NCI-H1092 treated with DMSO at 0.1 percent for 48 hours (cell line): Measurements from ENCODE around the gene CYP24A1.

ENCODE experiments used
- DNase-seq: peaks from one replicate; lab custom pipeline; 2025; lab: John Stamatoyannopoulos, UW

Gene CYP24A1

DNA sequence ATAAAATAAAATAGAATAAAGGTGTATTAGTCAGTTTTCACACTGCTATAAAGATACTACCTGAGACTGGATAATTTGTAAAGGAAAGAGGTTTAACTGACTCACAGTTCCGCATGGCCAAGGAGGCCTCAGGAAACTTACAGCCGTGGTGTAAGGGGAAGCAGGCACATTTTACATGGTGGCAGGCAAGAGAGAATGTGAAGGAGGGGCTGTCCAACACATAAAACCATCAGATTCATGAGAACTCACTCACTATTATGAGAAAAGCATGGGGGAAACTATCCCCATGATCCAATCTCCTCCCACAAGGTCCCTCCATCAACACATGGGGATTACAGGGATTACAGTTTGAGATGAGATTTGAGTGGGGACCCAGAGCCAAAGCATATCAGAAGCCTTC, 62.3 kb downstream of the CYP24A1 start:
- no peak for DNase-seq

DNA sequence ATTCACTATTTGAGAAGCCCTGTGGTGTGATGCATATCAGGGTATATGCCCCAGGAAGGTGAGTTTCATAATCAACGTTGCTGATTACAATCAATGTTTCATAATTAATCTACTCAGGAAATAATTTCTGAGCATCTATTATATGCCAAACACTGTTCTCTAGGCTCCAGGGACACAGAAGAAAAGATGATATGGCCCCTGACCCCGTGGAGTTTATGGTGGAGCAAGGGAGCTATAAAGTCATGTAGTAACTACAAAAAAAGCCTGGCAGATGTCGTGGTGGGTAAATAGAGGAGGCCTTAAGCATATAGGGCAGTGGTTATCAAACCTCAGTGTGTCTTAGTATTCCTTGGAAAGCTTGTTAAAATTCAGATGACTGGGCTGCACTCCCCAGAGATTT, 63.3 kb downstream of the CYP24A1 start:
- no peak for DNase-seq

DNA sequence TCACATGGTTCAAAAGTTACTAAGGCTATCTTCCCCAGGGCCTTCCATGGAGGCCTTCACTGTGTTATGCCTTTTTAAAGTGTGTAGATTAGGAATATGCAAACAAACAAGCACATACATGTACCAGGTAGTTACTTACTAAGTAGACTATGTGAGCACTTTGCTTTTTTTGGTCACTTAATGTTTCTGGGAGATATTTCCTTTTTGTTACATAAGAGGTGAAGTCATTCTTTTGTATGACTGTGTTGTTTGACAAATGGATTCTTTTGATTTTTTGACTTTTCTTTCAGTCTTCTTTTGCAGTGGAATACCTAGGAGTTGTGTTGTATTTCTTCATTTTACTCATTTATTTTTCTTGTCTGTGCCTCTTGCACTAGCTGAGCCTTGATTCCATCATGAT, 63.7 kb downstream of the CYP24A1 start:
- DNase-seq, result no peak

DNA sequence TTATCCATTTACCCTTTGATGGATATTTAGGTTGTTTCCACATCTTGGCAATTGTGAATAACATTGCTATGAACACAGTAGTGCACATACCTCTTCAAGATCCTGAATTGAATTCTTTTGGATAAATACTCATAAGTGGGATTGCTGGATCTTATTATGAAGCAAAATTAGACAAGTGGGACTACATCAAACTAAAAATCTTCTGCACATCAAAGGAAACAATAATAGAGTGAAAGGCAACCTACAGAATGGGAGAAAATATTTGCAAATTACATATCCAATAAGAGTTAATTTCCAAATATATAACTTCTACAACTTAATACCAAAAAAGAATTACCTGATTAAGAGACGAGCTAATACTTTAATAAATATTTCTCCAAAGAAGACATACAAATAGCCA, 65.0 kb downstream of the CYP24A1 start:
- no peak for DNase-seq

DNA sequence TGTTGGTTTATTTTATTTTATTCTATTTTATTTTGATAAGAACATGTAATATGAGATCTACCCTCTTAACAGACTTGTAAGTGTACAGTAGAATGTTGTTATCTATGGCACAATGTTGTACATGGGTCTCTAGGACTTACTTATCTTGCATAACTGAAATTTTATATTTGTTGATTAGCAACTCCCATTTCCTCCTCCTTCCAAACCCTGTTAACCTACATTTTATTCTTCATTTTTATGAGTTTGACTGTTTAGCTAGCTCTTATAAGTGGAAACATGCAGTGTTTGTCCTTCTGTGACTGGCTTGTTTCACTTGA, 65.5 kb downstream of the CYP24A1 start:
- no peak for DNase-seq

DNA sequence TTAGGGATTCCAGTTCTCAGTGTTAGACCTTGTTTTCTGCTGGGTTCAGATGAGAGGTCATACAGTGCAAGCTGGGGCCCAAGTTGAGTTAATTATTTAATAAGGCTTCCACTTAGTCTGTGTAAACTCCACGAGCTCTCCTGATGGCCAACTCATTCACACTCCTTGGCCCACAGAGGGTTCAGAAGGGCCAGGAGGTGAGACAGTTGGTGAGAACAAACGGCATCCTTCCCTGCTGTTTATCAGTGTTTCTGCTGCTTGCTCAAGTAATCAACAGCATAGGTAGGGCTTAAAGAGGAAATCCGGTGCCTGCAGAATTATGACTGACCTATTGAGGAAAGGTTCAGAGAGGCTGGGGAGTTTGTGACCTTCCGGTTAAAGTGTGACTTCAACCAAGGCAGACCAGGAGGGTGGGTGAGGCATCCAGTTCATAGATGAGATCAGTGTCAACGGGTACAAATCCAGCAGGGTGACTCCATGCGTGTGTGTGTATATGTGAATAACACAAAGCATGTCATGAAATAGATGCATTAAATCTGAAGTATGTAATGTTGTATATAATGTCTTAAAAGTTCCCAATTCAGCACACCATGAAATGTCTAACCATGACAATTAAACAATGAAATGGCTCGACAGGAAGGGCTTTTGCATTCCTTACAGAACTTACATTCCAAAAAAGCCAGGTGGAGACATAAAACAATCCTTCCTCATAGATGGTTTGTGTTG, 66.0 kb downstream of the CYP24A1 start:
- DNase-seq, result no peak

DNA sequence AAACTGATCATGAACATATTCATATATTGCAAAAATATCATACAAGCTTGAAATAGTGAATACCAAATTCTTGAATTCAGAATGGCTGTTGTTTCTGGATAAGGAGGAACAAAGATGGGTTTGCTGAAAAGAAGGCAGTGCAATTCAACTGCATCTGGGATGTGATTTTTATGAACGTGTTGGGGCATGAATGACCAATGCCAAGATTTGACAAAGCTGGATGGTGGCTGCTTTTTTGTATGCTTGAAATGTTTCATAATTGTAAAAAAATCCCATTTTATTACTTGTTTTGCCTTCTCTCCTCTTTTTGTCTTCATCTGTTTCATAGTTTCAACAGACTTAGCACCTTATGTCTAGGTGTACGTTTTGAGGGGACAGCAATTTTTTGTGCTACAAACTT, 66.6 kb downstream of the CYP24A1 start:
- DNase-seq, result no peak

DNA sequence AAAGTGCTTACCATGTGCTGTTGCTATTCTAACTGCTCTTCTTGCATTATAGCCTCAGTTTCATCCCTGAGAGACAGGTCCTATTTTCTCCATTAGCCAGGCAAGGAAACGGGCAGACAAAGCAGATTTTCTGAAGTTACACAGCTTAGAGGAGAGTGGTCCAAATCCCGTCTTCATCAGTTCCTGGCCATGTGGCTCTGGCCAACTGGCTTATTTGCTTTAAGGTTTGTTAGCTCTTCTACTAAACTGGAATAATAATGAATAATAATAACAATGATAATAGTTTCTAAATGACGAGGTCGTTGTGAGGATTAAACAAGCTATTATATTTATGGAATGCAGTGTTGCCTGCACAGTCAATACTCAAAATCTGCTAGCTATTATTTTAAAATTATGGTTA, 67.6 kb downstream of the CYP24A1 start:
- DNase-seq, result no peak

DNA sequence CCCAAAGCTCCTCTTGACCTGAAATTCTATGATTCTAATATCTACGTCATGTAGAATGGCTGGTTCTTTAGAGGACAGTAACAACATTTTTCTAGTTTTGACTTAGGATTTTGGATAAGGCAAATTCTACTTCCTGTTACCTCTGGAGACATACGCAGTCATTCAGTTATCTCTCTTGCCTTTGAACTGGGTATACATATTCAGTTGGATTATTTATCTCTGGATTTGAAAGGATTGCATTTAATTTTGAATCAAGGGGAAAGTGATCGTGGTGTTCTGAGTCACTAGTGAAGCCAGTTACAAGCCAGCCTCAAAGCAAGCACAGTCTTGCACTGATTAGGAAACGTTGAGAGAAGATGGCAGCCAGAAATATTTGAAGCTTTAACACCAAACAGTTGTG, 68.1 kb downstream of the CYP24A1 start:
- no peak for DNase-seq

DNA sequence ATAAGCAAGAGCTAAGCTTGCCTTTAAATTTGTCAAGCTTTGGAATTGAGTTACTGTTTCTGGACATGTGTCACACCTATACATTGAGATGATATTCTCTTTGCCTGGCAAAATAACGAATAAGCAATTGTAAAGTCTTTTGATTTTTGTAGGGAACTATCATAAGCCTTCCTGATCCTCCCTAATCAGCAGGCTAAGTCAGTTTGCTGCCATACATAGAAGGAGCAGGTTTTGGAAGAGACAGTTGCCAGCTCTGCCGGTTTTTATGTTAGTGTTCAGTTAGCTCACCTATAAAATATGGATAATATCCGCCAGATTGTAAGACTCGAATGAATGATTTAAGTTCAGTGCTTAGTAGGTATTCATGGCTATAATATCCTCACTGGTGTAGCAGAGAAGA, 69.0 kb downstream of the CYP24A1 start:
- no peak for DNase-seq

DNA sequence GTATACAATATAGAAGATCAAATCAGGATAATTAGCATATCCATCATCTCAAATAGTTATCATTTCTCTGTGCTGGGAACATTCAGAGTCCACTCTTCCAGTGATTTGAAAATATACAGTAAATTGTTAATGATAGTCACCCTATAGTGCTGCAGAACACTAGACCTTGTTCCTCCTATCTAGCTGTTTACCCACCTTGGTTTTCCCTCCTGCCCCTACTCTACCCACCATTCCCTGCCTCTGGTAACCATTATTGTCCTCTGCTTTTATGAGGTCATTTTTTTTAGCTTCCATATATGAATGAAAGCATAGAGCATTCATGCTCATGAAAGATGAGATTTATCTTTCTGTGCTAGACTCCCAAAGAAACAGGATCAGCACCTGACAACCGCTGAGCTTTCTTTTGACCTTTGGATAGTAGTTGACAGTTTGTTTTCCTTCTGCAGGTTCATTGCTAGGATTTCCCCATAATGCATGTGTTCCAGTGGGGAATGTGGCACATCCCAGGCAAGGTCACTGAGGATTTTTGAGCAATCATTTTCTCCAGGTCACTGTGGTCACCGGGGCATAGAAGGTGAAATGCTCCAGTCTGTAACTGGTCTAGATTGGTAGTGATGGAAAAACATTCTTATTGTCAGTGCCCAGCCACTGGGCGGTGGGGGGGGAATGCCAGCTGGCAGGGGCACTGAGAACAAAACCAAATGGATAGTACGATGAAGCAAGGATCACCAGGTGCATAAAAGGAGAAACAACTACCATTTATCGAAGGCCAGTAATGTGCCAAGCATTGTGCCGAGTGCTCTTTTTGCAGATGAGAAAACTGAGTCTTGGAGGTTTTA, 69.8 kb downstream of the CYP24A1 start:
- no peak for DNase-seq
